Activated naive CD8-positive, alpha-beta T cell treated with anti-CD3 and anti-CD28 coated beads for 36 hours (primary cell): ENCODE data around the gene PTPRM. TPM values are rescaled to one million over a fixed set of nuclear protein-coding genes. Genes with fewer than 3 reads are reported as not detected.
"Not testable (repeated sequence)": the region's sequence is repeated elsewhere in the genome, so short reads cannot be mapped to it uniquely, and the experiment has no call there.

Experiments
- DNase-seq: peaks from one replicate; pipeline ENCODE4 v3.0.0; 2021
- H3K27ac Mint-ChIP-seq: one replicate; pipeline ENCODE4 v1.8.0; 2022; ENCODE audit warnings: mild to moderate bottlenecking, moderate library complexity, mixed read lengths
- H3K27me3 Mint-ChIP-seq: one replicate; pipeline ENCODE4 v1.8.0; 2022; ENCODE audit warnings: mild to moderate bottlenecking, mixed read lengths
- H3K36me3 Mint-ChIP-seq: one replicate; pipeline ENCODE4 v1.8.0; 2021; ENCODE audit warnings: mild to moderate bottlenecking, mixed read lengths
- H3K4me1 Mint-ChIP-seq: one replicate; pipeline ENCODE4 v1.8.0; 2021; ENCODE audit warnings: mixed read lengths
- H3K4me3 Mint-ChIP-seq: one replicate; pipeline ENCODE4 v1.8.0; 2022; ENCODE audit warnings: mild to moderate bottlenecking, moderate library complexity, mixed read lengths
- H3K9me3 Mint-ChIP-seq: one replicate; pipeline ENCODE4 v1.8.0; 2022; ENCODE audit warnings: mixed read lengths
- total RNA-seq, 2 experiments: library from RNA; stranded (reverse); gene quantifications; one replicate each; pipeline ENCODE4 v1.2.3, GENCODE V29; 2021

Gene PTPRM
- total RNA-seq, 2 experiments from 2014 or later, result 0.22 to 0.52 TPM

DNA sequence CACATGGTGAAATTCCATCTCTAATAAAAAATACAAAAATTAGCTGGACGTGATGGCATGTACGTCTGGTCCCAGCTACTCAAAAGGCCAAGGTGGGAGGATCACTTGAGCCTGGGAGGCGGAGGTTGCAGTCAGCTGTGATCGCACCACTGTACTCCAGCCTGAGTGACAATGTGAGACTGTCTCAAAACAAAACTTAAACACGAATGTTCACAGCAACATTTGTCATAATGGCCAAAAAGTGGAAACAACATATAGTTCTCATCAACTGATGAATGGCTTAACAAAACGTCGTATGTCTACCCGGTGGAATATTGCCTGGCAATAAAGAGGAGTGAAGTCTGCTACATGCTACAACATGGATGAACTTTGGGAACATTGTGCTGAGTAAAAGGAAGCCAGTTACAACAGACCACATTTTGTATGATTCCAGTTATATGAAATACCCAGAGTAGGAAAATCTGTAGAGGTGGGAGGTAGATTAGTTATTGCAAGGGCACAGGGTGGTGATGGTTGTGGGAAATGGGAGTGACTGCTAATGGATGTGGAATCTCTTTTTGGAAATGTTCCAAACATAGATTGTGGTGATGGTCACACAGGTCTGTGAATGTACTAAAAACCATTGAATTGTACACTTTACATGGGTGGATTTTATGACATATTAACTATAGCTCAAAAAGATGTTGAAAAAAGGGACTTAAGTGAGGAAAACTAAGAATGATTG, 478.2 kb downstream of the PTPRM start:
- Mint-ChIP-seq H3K4me3 (no peak overlapping the region), H3K4me1 (no peaks in the 10 kb centered on the region), H3K27ac (no peak overlapping the region), H3K36me3 (no peaks in the 10 kb centered on the region), H3K9me3 (no peaks in the 10 kb centered on the region), H3K27me3 (no peaks in the 10 kb centered on the region)
- no peak for DNase-seq

DNA sequence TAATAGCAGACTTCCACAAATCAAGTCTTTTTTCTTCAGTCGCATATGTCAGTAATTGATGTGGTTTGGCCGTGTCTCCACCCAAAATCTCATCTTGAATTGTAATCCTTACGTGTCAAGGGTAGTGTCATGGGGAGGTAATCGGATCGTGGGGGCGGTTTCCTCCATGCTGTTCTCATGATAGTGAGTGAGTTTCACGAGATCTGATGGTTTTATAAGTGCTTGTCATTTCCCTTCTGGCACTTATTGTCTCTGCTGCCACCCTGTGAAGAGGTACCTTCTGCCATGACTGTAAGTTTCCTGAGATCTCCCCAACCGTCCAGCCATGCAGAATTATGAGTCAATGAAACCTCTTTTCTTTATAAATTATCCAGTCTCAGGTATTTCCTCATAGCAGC, 478.8 kb downstream of the PTPRM start:
- Mint-ChIP-seq H3K27me3 (no peaks in the 10 kb centered on the region), H3K4me1 (no peaks in the 10 kb centered on the region), H3K4me3 (no peak overlapping the region), H3K9me3 (no peaks in the 10 kb centered on the region), H3K36me3 (no peaks in the 10 kb centered on the region), H3K27ac (no peak overlapping the region)
- DNase-seq, result no peak

DNA sequence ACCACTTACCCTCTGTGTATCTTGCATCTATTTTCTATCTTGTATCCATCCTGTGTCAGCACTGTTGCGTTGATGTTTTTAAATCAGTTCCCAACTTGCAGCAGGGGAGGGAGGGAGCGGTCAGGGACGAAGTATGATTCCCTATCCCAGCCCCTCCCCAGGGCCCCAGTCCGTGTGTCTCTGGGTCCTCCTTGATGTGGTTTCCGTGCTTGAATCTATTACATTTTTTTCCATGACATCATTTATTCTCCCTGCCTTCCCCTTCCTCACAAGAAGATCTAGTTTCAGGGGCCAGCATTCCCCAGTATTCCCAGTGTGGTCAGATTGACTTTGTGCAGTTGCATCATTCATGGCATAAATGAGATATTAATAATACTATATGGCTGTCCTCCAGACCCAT, 479.3 kb downstream of the PTPRM start:
- Mint-ChIP-seq H3K27me3 (no peaks in the 10 kb centered on the region), H3K4me3 (no peak overlapping the region), H3K27ac (no peak overlapping the region), H3K36me3 (no peaks in the 10 kb centered on the region), H3K9me3 (no peaks in the 10 kb centered on the region), H3K4me1 (no peaks in the 10 kb centered on the region)
- no peak for DNase-seq

DNA sequence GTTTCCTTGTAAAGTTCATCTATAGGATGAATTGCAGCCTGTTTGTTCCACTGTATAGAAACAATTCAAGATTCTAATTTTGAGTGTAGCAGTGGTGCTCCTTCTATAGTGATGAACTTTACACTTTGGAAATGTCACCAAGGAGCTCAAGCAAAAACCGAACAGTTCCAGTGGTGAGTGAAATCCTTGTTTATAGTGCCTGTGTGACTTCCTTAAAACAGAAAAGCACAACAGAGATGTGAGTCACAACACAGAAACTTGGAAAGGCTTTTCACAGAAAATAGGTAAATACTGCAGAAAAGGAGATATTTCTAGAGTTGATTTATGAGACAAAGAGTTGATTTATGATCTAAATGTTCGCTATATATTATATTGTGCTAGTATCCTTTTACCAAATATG, 482.0 kb downstream of the PTPRM start:
- Mint-ChIP-seq H3K9me3 (no peaks in the 10 kb centered on the region), H3K27ac (no peak overlapping the region), H3K4me3 (no peak overlapping the region), H3K27me3 (no peaks in the 10 kb centered on the region), H3K4me1 (no peaks in the 10 kb centered on the region), H3K36me3 (no peaks in the 10 kb centered on the region)
- no peak for DNase-seq

DNA sequence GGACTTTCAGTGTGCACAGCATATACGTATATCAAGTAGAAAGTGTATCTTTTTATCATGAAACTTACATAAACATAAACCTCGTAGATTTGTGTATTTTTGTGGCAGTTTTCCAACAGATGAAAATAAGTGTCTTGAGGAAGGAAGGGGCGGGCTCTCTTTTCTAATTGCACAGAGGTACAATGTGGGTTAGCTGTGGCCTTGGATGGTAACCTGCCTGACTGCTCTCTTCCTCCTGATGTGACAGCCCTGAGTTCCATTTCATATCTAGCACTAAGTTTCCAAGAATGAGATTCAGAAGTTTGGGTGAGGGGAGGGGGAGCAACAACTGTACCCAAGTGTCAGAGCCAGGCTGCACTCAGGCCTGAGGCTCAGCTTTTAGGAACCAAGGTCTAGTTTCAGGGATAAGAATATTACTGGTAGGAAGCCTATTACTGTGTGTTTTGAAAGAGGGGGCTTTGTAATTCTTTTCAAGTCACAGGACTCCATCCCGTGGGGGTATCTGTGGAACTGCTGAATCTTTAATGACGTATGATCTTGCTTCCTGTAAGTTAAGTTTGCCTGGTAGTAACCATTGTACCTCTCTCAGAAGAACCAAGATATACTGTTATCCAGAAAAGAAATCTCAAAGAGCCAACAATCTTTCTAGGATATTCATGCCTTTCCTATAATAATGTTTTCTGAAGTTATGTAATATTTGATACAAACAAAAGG, 483.7 kb downstream of the PTPRM start:
- no peak overlapping the region for H3K27ac Mint-ChIP-seq
- peaks cover 3% of the 10 kb centered on the region for H3K9me3 Mint-ChIP-seq
- no peaks in the 10 kb centered on the region for H3K4me1 Mint-ChIP-seq
- no peaks in the 10 kb centered on the region for H3K36me3 Mint-ChIP-seq
- H3K27me3 Mint-ChIP-seq, result peaks cover 3% of the 10 kb centered on the region
- no peak for DNase-seq
- no peak overlapping the region for H3K4me3 Mint-ChIP-seq

DNA sequence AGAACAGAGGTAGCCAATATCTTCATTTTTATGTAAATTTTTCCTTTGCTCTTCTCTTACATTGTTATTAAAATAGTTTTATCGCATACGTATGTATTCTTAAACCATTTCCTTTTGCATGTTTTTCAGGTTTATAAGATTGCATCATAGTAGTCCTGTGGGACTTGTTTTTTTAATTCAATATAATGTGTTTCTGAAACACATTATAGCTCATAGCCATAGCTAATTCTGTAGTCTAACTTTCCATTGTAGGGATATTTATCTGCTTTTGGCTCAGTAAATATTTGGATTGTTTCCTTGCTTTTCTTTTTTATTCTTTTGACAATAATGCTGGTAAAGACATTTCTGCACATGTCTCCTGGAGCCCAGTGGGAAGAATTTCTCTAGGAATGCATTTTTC, 484.3 kb downstream of the PTPRM start:
- no peaks in the 10 kb centered on the region for H3K4me1 Mint-ChIP-seq
- H3K9me3 Mint-ChIP-seq, result peaks cover 3% of the 10 kb centered on the region
- no peak for DNase-seq
- no peak overlapping the region for H3K4me3 Mint-ChIP-seq
- H3K27me3 Mint-ChIP-seq, result peaks cover 3% of the 10 kb centered on the region
- no peak overlapping the region for H3K27ac Mint-ChIP-seq
- no peaks in the 10 kb centered on the region for H3K36me3 Mint-ChIP-seq

DNA sequence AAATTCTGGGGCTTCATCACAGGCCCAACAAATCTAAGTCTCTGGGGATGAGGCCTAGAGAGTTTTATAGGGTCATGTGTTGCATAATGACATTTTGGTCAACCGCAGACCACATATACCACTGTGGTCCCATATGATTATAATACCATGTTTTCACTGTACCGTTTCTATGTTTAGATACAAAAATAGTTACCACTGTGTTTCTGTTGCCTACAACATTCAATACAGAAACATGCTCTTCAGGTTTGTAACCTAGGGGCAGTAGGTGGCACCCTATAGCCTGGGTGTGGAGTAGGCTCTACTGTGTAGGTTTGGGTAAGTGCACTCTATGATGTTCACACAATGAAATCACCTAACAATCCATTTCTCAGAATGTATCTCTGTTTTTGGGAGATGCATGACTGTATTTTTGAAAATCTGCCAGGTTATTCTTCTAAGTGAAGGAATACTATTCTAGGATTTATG, 485.2 kb downstream of the PTPRM start:
- Mint-ChIP-seq H3K27ac (no peak overlapping the region), H3K4me3 (no peak overlapping the region), H3K27me3 (peaks cover 3% of the 10 kb centered on the region), H3K36me3 (no peaks in the 10 kb centered on the region), H3K4me1 (no peaks in the 10 kb centered on the region), H3K9me3 (peaks cover 3% of the 10 kb centered on the region)
- DNase-seq, result no peak

DNA sequence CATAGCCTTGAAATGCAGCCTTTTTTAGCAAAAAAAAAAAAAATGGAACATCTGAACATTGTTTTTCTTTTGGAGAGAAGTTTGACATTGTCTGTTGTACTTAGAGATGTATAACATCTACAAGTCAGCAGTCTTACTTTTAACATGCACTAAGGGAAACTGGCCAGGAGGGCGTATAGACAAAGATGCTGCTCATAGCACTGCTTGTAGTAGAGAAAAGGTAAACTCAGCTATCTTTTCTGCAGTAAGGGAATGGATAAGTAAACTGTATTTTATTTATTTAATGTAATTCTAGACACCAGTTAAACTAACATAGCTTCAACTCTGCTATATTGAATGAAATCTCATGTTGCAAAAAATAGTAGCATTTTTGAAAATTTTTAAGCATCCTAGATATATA, 489.6 kb downstream of the PTPRM start:
- H3K27ac Mint-ChIP-seq, result no peak overlapping the region
- DNase-seq, result no peak
- H3K9me3 Mint-ChIP-seq, result peaks cover 3% of the 10 kb centered on the region
- no peaks in the 10 kb centered on the region for H3K36me3 Mint-ChIP-seq
- H3K4me3 Mint-ChIP-seq, result no peak overlapping the region
- peaks cover 3% of the 10 kb centered on the region for H3K27me3 Mint-ChIP-seq
- H3K4me1 Mint-ChIP-seq, result no peaks in the 10 kb centered on the region

DNA sequence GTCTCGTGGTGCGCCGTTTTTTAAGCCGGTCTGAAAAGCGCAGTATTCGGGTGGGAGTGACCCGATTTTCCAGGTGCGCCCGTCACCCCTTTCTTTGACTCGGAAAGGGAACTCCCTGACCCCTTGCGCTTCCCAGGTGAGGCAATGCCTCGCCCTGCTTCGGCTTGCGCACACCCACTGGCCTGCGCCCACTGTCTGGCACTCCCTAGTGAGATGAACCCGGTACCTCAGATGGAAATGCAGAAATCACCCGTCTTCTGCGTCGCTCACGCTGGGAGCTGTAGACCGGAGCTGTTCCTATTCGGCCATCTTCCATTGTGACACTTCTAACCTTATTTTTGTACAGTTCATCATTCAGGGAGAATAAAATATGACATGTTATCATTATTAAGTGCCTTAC, 496.0 kb downstream of the PTPRM start:
- not testable (repeated sequence) for H3K27ac Mint-ChIP-seq, H3K4me1 Mint-ChIP-seq, H3K27me3 Mint-ChIP-seq, H3K36me3 Mint-ChIP-seq, H3K4me3 Mint-ChIP-seq, H3K9me3 Mint-ChIP-seq, DNase-seq

DNA sequence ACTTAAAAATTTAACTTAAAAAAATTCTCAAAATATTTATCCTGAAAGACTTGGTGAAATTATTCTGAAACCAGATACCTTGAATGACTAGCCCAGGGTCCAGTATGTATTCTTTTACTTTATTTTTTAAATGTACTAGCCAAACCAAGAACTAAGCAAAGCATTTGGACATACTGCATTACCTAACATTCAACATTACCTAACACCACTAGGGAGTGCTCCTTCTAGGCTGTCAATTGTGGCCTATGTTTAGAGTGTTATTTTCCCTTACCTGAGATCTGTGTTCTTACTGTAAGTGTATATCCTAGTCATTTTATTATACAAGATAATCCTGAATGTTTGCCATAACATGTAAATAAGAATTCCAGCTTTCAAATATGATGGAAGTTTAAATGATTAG, 496.6 kb downstream of the PTPRM start:
- Mint-ChIP-seq H3K27me3 (no peaks in the 10 kb centered on the region), H3K4me3 (no peak overlapping the region), H3K27ac (no peak overlapping the region), H3K36me3 (no peaks in the 10 kb centered on the region), H3K4me1 (no peaks in the 10 kb centered on the region), H3K9me3 (peaks cover 2% of the 10 kb centered on the region)
- no peak for DNase-seq

DNA sequence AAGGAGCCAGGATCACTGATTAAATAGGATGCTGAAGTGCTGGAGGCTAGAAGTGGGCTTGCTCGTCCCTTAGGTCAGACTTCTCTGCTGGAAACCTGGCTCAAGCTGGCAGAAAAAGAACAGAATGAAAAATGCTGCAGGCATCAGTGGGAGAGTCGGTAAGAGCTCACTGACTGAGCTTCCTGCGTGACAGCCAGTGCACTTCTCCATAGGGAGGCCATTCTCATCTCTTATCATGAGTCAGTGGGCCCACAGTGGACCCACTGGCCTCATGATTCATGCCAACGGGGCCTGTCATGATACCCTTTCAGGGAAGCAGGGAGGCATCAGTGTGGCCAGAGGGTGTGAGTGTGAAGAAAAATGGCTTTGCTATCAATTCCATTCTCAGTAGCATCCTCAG, 498.2 kb downstream of the PTPRM start:
- Mint-ChIP-seq H3K9me3 (peaks cover 7% of the 10 kb centered on the region), H3K4me1 (no peaks in the 10 kb centered on the region), H3K4me3 (no peak overlapping the region), H3K27me3 (no peaks in the 10 kb centered on the region), H3K36me3 (no peaks in the 10 kb centered on the region), H3K27ac (no peak overlapping the region)
- no peak for DNase-seq

DNA sequence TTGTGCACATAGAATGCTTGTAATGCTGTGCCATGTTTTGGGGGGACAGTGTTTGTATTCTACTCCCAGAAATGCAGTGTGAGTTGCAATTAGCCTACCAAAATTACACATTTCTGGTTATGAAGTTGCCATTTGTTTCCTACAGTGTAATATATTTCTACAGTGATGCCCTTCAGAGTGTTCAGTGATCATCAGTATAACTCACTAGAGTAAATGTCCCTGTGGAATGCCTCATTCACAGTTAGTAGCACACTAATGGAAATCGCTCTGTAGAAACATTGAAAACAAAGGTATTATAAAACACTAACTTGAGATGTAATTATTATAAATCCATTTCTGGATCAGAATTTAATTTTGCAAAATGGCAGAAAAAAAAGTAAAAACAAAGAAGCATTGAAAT, 498.7 kb downstream of the PTPRM start:
- Mint-ChIP-seq H3K4me1 (no peaks in the 10 kb centered on the region), H3K9me3 (peaks cover 7% of the 10 kb centered on the region), H3K36me3 (no peaks in the 10 kb centered on the region), H3K27me3 (no peaks in the 10 kb centered on the region), H3K27ac (no peak overlapping the region), H3K4me3 (no peak overlapping the region)
- no peak for DNase-seq

DNA sequence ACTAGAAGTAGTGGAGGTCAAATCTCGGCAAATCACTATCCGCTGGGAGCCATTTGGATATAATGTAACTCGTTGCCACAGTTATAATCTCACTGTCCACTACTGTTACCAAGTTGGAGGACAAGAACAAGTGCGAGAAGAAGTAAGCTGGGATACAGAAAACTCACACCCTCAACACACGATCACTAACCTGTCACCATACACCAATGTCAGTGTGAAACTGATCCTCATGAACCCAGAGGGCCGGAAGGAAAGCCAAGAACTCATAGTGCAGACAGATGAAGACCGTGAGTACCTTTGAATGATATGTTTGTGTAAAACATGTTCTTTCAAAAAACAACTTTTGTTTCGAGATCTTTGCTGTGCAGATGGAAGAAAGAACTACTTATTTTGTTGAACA, 502.6 kb downstream of the PTPRM start:
- no peak for DNase-seq
- H3K4me3 Mint-ChIP-seq, result no peak overlapping the region
- H3K27me3 Mint-ChIP-seq, result no peaks in the 10 kb centered on the region
- no peak overlapping the region for H3K27ac Mint-ChIP-seq
- peaks cover 5% of the 10 kb centered on the region for H3K9me3 Mint-ChIP-seq
- H3K36me3 Mint-ChIP-seq, result no peaks in the 10 kb centered on the region
- no peaks in the 10 kb centered on the region for H3K4me1 Mint-ChIP-seq

DNA sequence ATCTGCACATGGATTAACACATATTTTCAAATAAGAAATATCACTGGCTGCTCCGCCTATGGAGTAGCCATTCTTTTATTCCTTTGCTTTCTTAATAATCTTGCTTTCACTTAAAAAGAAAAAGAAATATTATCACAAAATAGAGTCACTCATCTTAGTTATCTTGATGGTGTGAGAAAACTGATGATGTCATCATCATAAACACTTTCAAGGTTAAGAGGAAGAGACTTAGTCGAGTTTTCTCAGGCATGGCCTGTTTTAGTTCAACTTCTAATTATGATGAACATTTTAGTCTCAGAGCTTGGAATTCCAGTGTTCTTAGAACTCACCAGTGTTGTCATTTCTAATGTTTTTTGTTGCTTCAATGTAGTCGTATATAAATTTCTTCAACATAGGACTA, 506.1 kb downstream of the PTPRM start:
- H3K4me3 Mint-ChIP-seq, result no peak overlapping the region
- H3K9me3 Mint-ChIP-seq, result peaks cover 5% of the 10 kb centered on the region
- H3K36me3 Mint-ChIP-seq, result no peaks in the 10 kb centered on the region
- no peak overlapping the region for H3K27ac Mint-ChIP-seq
- no peaks in the 10 kb centered on the region for H3K27me3 Mint-ChIP-seq
- no peaks in the 10 kb centered on the region for H3K4me1 Mint-ChIP-seq
- no peak for DNase-seq

DNA sequence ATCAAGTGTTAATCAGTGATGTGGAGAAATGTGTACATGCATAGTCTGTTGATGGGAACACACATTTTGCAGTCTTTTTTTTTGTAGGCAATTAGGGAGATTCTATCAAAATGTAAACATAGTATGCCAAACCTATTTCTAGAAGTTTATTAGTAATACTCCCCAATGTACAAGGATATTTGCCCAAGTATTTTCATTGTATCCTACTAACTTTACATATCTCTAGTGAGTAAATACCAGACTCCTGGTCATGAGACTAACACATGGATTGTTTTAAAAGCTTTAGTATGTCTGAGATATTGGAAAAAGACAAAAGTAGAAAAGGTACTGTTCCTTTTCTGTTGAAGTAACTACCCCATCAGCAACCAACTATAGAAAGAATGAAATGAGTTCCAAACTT, 513.0 kb downstream of the PTPRM start:
- Mint-ChIP-seq H3K4me1 (no peaks in the 10 kb centered on the region), H3K27me3 (peaks cover 4% of the 10 kb centered on the region), H3K36me3 (no peaks in the 10 kb centered on the region), H3K4me3 (no peak overlapping the region), H3K9me3 (peaks cover 3% of the 10 kb centered on the region), H3K27ac (no peak overlapping the region)
- DNase-seq, result no peak

DNA sequence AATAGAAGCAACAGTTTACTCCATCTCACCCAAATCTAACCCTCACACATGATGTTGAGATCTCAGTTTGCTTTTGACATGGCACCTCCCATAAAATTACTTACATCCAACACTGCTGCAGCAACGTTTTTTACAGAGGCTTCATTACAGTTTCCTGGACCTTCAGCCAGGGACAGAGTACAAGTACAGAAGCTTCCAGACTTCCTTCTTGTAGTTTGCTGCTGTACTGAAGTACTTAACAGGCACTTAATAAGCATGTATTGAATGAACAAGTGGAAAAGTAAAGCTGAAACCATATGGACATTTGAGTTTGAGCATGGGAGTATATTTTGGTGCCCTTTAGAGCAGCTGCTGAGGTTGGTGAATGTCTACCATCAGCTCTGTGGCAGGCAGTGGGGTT, 514.2 kb downstream of the PTPRM start:
- H3K9me3 Mint-ChIP-seq, result peaks cover 3% of the 10 kb centered on the region
- DNase-seq, result no peak
- H3K4me1 Mint-ChIP-seq, result no peaks in the 10 kb centered on the region
- H3K36me3 Mint-ChIP-seq, result no peaks in the 10 kb centered on the region
- H3K4me3 Mint-ChIP-seq, result no peak overlapping the region
- no peak overlapping the region for H3K27ac Mint-ChIP-seq
- H3K27me3 Mint-ChIP-seq, result peaks cover 4% of the 10 kb centered on the region
